ENCODE results near the gene MED6.

Gene MED6

GRCh38 chr14:70601162-70601561, 707 bp upstream of the MED6 start:
- TF ChIP-seq, protein P1, sequence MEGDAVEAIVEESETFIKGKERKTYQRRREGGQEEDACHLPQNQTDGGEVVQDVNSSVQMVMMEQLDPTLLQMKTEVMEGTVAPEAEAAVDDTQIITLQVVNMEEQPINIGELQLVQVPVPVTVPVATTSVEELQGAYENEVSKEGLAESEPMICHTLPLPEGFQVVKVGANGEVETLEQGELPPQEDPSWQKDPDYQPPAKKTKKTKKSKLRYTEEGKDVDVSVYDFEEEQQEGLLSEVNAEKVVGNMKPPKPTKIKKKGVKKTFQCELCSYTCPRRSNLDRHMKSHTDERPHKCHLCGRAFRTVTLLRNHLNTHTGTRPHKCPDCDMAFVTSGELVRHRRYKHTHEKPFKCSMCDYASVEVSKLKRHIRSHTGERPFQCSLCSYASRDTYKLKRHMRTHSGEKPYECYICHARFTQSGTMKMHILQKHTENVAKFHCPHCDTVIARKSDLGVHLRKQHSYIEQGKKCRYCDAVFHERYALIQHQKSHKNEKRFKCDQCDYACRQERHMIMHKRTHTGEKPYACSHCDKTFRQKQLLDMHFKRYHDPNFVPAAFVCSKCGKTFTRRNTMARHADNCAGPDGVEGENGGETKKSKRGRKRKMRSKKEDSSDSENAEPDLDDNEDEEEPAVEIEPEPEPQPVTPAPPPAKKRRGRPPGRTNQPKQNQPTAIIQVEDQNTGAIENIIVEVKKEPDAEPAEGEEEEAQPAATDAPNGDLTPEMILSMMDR (IDR thresholded peaks at IDR 0.05; ENCODE audit: low read depth, low read length, missing control alignments) = no peak
- peak overlapping the region; percentile 44 for H3K4me3 ChIP-seq (replicated peaks; ENCODE audit: low read depth, low read length)
- no peak for DNase-seq (ENCODE audit: extremely low read depth, low read depth)

DNA sequence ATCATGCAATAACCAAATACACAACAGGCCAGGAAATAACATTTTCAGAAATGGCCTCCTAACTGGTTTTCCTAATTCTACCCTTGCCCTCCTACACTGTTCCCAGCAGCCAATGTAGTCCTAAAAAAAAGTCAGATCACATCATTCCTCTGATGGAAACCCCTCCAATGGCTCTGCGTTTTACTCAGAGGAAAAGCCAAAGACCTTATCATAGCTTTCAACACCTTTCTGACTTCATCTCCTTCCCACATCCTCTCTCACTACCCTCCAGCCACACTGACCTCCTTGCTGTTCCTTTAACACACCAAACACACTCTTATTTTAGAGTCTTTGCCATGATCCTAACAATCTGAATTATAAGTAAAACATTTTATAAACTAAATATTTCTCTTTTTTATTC, 1.1 kb downstream of the MED6 start:
- TF ChIP-seq, protein P1 (IDR thresholded peaks at IDR 0.05; ENCODE audit: low read depth, low read length, missing control alignments) = no peak
- peak overlapping the region; percentile 73 for H3K4me3 ChIP-seq (replicated peaks; ENCODE audit: low read depth, low read length)

GRCh38 chr14:70597731-70598130, 2.7 kb downstream of the MED6 start:
- TF ChIP-seq, protein P1 (IDR thresholded peaks at IDR 0.05; ENCODE audit: low read depth, low read length, missing control alignments) = no peak
- no peak for DNase-seq (ENCODE audit: extremely low read depth, low read depth)
- H3K4me3 ChIP-seq (replicated peaks; ENCODE audit: low read depth, low read length) = no peak overlapping the region

More for the DNA sequence above, 1.1 kb downstream of the MED6 start:
- DNase-seq (ENCODE audit: extremely low read depth, low read depth) = no peak

GRCh38 chr14:70595443-70596185, 4.8 kb downstream of the MED6 start:
- no peak for DNase-seq (ENCODE audit: extremely low read depth, low read depth)
- TF ChIP-seq, protein P1 (IDR thresholded peaks at IDR 0.05; ENCODE audit: low read depth, low read length, missing control alignments) = no peak
- no peak overlapping the region for H3K4me3 ChIP-seq (replicated peaks; ENCODE audit: low read depth, low read length)

- no peak overlapping the region for H3K4me3 ChIP-seq (replicated peaks; ENCODE audit: low read depth, low read length)
- DNase-seq (ENCODE audit: extremely low read depth, low read depth) = no peak
- TF ChIP-seq, protein P1 (IDR thresholded peaks at IDR 0.05; ENCODE audit: low read depth, low read length, missing control alignments) = no peak
These were observed 6.0 kb downstream of the MED6 start for GRCh38 chr14:70594461-70594860.

GRCh38 chr14:70585231-70585630, 15.2 kb downstream of the MED6 start:
- TF ChIP-seq, protein P1 (IDR thresholded peaks at IDR 0.05; ENCODE audit: low read depth, low read length, missing control alignments) = no peak
- no peak for DNase-seq (ENCODE audit: extremely low read depth, low read depth)

DNA sequence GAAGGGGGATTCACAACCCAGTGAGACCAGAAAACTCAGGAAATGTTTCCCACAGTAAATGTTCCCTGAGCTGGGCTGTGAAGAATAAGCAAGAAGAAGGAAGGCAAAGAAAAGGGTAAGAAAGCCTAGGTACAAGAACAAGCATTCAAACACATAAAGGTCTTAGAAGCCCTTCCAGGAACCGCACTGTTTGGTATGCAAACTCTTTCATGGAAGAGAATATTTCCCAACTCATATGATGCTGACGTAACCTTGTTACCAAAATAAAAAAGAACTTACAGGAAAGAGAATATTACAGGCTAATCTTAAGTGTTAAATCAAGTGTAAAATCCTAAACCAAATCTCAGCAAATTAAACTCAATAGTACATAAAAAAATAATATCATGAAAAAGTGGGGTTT, 23.6 kb downstream of the MED6 start:
- TF ChIP-seq, protein P1 (IDR thresholded peaks at IDR 0.05; ENCODE audit: low read depth, low read length, missing control alignments) = no peak
- H3K4me3 ChIP-seq (replicated peaks; ENCODE audit: low read depth, low read length) = no peak overlapping the region
- no peak for DNase-seq (ENCODE audit: extremely low read depth, low read depth)

More at GRCh38 chr14:70585231-70585630, 15.2 kb downstream of the MED6 start:
- H3K4me3 ChIP-seq (replicated peaks; ENCODE audit: low read depth, low read length) = no peak overlapping the region

Measured in HFF-Myc (cell line).